IPS-NIHi7 (cell line): Measurements from ENCODE around the gene FAM170B.

ENCODE experiments used
- DNase-seq: peaks from one replicate; pipeline ENCODE4 v3.0.0; 2012; ENCODE audit warnings: mixed read lengths; ENCODE audit errors: extremely low spot score

The FAM170B gene

GRCh38 chr10:49169776-49170175 lies 36.0 kb upstream of the FAM170B start:
- no peak for DNase-seq

- DNase-seq: no peak
Measured at GRCh38 chr10:49168831-49169500, 35.1 kb upstream of the FAM170B start.

- no peak for DNase-seq
Measured at GRCh38 chr10:49168171-49168540, 34.3 kb upstream of the FAM170B start.

GRCh38 chr10:49167425-49168170 lies 33.8 kb upstream of the FAM170B start:
- DNase-seq: no peak

GRCh38 chr10:49166484-49167400 lies 32.9 kb upstream of the FAM170B start:
- no peak for DNase-seq

- no peak for DNase-seq
Measured at GRCh38 chr10:49165821-49166483, 32.1 kb upstream of the FAM170B start.

GRCh38 chr10:49165259-49165658 lies 31.4 kb upstream of the FAM170B start:
- no peak for DNase-seq

GRCh38 chr10:49164559-49165188 lies 30.9 kb upstream of the FAM170B start:
- DNase-seq: peak; percentile 77

GRCh38 chr10:49163741-49164140 lies 29.9 kb upstream of the FAM170B start:
- DNase-seq: no peak

- DNase-seq: no peak
Measured at GRCh38 chr10:49162761-49163310, 29.0 kb upstream of the FAM170B start.

GRCh38 chr10:49162063-49162462 lies 28.2 kb upstream of the FAM170B start:
- no peak for DNase-seq

- peak; percentile 60 for DNase-seq
Measured at GRCh38 chr10:49161411-49161997, 27.7 kb upstream of the FAM170B start.

GRCh38 chr10:49160814-49161213 lies 27.0 kb upstream of the FAM170B start:
- DNase-seq: no peak

- no peak for DNase-seq
Measured at GRCh38 chr10:49160110-49160509, 26.3 kb upstream of the FAM170B start.

GRCh38 chr10:49158915-49159314 lies 25.1 kb upstream of the FAM170B start:
- no peak for DNase-seq

- DNase-seq: peak; percentile 47
Measured at GRCh38 chr10:49158404-49158803, 24.6 kb upstream of the FAM170B start.

- DNase-seq: no peak
Measured at GRCh38 chr10:49157229-49157628, 23.4 kb upstream of the FAM170B start.

- DNase-seq: no peak
Measured at GRCh38 chr10:49154641-49155040, 20.8 kb upstream of the FAM170B start.

- DNase-seq: no peak
Measured at GRCh38 chr10:49153971-49154370, 20.1 kb upstream of the FAM170B start.

- DNase-seq: no peak
Measured at GRCh38 chr10:49153115-49153514, 19.3 kb upstream of the FAM170B start.

GRCh38 chr10:49152663-49153062 lies 18.8 kb upstream of the FAM170B start:
- no peak for DNase-seq
